NCI-H187 treated with DMSO at 0.1 percent for 48 hours (cell line): ENCODE measurements around the gene NTRK1.
A peak's percentile ranks its signal among the peaks of the same experiment; 100 is the strongest.

Experiments used
- DNase-seq: peaks from one replicate; lab custom pipeline; 2025; lab: John Stamatoyannopoulos, UW

Gene NTRK1

DNA sequence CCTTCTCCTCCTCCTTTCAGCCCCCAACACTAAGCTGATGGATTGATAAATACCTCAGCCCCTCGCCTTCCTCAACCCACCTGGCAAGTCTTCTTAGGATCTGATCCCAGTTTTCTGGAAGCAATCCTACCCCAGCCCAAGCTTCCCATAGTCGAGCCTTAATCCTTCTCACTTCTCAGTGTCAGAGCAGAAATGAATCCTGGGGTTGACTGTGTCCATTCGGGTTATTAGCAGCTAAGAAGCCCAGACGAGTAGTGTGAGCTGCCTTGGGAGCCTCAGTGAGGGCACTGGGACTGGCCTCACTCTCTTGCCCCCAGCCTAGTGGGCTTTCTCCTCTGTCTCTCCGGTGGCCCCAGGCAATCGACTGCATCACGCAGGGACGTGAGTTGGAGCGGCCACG is 20.4 kb downstream of the NTRK1 start:
- no peak for DNase-seq

GRCh38 chr1:156881663-156882062 is 21.0 kb downstream of the NTRK1 start:
- DNase-seq, result no peak

GRCh38 chr1:156882543-156882942 is 21.9 kb downstream of the NTRK1 start:
- DNase-seq, result no peak

GRCh38 chr1:156883919-156884318 is 23.3 kb downstream of the NTRK1 start:
- DNase-seq, result no peak

GRCh38 chr1:156884560-156885184 is 24.0 kb downstream of the NTRK1 start:
- DNase-seq, result no peak

DNA sequence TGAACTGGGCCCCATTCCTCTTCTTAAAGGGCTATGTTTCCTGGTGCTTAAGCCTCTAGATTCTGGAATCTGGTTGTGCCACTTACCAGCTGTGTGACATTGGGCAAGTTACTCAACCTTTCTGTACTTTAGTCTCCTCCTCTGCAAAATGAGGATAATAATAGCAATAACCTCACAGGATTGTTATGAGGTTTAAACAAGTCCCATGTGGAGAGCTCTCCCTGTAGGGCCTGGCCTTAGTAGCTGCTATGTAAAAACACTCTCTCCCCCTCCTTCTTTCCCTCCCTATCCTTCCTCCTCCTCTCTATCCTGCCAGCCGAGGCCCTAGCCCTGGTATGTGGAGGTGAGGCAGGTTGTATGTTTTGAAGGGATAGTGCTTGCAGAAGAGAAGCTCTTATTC is 24.6 kb downstream of the NTRK1 start:
- no peak for DNase-seq

DNA sequence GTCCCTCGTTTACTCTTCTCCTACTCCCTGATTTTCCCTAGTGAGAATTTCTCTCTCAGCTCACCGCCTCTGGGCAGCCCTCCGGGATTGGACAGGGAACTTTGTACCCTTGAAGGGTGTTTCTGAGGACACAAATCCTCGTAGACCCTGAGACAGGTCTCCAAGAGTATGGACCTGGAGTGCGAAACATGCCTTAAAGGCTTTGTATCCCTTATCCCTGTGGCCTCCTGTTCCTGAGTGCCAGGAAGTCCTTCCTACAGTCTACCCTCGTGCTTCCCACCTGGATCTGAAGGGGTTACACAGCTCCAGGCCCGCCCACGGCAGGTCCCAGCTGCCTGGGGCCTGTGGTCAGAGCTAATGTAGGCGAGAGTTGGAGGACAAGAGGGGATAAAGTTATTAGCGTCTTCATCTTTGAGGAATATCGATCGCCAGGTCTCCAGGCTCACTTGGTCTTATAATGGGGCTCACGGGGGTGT is 25.3 kb downstream of the NTRK1 start:
- no peak for DNase-seq

GRCh38 chr1:156886583-156887281 is 26.1 kb downstream of the NTRK1 start:
- no peak for DNase-seq

DNA sequence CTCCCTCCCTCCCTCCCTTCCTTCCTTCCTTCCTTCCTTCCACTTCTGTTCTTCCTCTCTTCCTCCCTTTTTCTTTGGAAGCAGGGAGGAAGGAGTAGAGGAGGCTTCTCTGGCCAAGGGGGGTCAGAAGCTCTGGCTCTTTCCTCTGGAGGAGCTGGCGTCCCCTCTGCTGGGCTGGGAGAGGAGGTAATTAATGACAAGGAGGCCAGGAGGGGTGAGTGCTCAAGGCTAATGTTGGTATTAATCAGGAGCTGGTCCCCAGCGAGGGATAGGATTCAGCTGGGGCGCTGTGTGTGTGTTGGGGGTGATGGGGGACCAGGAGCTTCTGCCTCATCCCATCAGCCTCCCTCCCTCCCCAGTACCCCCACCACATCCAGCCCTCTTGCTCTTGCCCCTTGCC is 26.7 kb downstream of the NTRK1 start:
- DNase-seq, result no peak

GRCh38 chr1:156887734-156888133 is 27.1 kb downstream of the NTRK1 start:
- DNase-seq, result no peak

DNA sequence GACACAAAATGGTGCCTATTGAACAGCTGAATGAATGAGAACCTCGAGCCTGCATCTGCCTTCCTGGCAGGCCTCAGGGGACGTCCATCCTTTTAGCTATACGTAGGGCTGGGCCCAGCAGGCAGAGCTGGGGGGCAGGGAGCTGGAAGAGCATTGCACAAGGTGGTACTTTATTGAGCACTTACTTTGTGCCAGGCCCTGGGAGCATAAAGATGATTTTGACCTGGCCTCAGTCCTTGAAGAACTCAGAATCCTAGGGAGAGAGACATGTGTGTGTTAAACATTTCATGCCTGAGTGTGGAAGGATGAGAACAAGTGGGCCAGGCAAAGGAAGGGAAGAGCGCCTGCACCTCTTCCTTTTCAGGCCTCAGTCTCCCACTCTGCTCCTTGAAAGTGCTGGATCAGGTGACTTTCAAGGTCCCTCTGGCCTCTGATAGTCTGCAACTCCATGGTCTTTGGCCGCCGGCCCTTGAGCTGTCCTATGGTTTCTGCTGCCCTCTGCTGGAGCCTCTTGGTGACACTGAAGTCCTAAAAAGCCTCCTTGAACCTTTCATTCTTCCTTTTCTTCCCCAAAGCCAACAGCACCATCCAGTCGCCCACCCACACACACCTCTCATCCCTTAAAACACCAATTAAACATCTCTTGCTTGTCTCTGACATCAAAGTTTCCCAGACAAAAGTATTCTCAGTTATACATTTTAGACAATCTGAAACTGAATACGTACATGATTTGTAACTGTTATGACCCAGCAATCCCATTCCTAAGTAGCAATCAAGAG is 29.3 kb downstream of the NTRK1 start:
- peak; percentile 79 for DNase-seq

- DNase-seq, result peak; percentile 34
Measured at GRCh38 chr1:156892190-156893047, 31.8 kb downstream of the NTRK1 start.

- no peak for DNase-seq
Measured at GRCh38 chr1:156893048-156893953, 32.6 kb downstream of the NTRK1 start, which contains the start of gene PEAR1. Gene PEAR1 (plus strand): TSS chr1:156893718. CDS start chr1:156903927, 10,209 bp downstream.

DNA sequence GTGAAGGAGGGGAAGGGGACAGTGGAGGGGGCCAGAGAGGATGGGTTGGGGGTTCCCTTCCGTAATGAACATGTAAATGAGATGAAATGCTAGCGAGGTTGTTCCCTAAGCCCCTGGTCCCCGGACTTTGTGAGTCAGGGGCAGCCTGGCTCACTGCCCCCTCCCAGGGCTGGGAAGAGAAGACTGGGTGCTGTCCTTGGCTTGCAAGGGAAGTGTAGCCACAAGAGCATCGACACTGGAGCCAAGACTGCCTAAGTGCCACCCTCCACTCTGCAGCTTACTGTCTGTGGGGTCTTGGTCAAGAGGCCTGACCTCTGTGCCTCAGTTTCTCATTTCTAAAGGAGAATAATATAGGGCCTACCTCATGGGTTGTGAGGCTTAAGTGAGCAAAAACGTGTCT is 33.3 kb downstream of the NTRK1 start:
- no peak for DNase-seq

DNA sequence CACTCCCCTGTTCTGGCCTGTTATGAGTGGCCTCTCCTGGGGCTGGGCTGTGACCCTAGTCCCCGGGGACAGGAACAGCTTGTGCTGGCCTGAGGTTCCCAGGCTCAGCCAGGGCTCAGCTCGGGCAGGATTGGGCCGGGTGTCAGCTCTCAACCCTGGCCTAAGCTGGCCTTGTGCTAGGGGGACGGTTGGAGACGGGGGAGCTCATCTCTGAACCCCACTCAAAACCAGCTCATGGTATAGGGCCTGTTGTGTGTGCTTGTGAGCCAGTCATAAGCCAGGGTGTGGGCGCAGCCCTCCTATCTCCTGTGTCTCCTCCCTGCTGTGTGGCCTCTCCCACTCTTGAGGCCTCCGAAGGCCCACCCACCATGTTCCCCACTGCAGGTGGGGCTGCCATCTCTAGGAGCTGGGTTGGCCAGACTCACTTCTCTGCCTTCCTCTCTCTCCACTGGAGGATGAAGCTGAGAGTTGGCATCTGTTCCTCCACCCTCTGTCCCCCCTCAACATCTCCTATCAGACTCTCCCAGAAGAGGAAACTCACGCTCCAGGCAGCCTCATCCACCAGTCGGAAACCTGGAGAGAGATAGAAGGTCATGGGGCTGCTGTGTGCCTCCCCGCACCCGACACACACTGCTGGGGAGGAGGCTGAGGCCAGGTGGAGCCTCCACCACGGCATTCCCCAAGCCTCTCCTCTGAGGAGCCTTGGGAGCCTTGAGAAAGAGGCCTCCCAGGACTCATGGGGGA is 34.2 kb downstream of the NTRK1 start:
- DNase-seq, result no peak

DNA sequence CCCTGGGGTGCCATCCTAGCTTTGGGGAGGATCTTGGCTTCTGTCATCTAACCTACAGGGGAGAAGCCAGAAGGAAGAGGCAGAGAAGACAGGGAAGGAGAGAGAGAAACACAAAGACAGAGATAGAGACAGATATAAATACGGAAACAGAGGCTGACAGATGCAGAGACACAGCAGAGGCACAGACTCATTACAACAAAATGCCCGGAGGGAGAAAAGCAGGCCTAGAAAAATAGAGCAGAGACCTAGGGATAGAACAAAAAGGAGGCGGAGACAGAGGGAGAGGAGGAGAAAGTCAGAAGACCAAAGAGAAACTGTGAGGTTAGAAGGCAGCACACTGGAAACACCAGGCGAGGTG is 34.8 kb downstream of the NTRK1 start:
- DNase-seq, result no peak

- no peak for DNase-seq
Measured at GRCh38 chr1:156895927-156896326, 35.3 kb downstream of the NTRK1 start.

DNA sequence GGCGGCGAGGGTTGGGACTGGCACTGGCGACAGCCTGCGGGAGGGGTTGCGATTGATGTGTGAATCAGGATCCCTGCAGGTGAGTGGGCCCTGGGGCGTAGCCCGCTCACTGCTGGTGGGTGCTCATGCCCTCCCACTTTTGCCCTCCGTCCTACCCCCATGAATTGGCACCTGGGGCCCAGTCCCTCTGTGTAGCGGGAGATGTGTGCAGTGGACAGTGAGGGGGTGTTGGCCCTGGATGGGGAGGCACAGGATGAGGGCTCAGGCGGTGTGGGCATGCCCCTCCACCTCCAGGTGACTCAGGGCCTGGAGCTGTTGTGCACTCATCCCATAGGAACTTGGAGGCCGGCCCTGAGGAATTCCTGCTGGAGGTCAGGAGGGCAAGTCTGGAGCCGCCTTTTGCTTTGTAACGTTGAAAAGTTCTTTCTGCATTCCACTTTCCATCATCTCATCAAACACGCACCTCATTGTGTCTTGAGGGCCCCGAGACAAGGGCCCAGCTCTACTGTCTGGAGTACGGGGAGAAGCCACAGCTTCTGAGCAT is 35.9 kb downstream of the NTRK1 start:
- DNase-seq, result no peak

DNA sequence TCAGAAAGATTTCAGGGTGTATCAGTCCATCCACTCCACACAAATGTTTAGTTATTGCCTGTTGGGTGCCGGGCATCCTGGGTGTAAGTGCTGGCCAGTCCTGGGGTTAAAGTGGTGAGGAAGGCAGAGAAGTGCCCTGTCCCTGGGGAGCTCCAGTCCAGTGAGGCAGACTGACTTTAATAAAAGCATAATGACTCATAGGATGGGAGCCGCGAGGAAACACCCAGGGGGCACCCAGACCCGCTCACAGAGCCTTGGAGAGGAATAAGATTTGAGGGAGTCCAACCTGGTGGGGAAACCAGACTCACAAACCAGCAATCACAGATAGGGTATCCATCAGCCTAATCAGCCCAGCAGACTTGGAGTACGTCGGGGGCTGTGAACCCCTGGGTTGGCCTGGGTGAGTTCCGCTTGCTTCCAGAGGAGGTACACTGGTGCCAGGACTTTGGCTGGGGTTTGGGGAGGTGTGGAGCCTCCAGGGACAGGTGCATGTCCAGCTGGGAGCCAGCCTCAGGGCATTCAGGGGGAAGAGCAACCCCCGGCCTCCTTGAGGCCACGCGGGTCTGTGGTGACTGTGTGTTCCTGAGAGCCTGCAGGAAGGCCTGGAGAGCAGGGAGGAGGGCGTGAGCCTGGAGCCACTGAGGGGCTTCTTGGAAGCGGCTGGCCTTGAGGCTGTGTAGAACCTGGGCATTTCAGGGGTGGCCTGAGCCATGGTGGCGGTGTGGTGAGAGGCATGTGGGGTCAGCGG is 36.6 kb downstream of the NTRK1 start:
- no peak for DNase-seq
